Endothelial cell of umbilical vein (primary cell): ENCODE data around the gene PELI2. TPM values are rescaled to one million over a fixed set of nuclear protein-coding genes. Genes with fewer than 3 reads are reported as not detected.

Experiments used
- BruUV-seq: library from RNA; stranded (reverse); fragments of 400-500 nt; replicated peaks from 2 replicates; lab custom pipeline; 2021; lab: Mats Ljungman, UMichigan
- CTCF ChIA-PET: fragments of 300-600, 350-600 bp; sonication (Branson Sonifier 250); formaldehyde crosslinking; loops from one replicate; lab custom pipeline; 2021; ENCODE audit warnings: antibody characterized with exemption, inconsistent platforms; lab: Charles Lee
- POLR2A ChIA-PET: fragments of 300-600, 350-600 bp; sonication (Branson Sonifier 250); formaldehyde crosslinking; loops from one replicate; lab custom pipeline; 2021; ENCODE audit warnings: antibody characterized with exemption, inconsistent platforms; lab: Charles Lee
- DNase-seq: peaks from one replicate; pipeline ENCODE4 v3.0.0-alpha.2; 2011; ENCODE audit warnings: low read depth, low spot score
- FAIRE-seq: peaks from 2 replicates; lab custom pipeline; 2011; peaks lifted over from hg19 to GRCh38; lab: Jason Lieb, UNC
- H2AFZ ChIP-seq: 2 replicates; pipeline ENCODE4 v1.6.0; 2012; ENCODE audit warnings: low read depth, low read length, control low read depth, inconsistent platforms
- H3K27ac ChIP-seq: 2 replicates; pipeline ENCODE4 v1.5.1; 2011; ENCODE audit warnings: low read depth, mild to moderate bottlenecking, control low read depth, low read length, moderate library complexity; ENCODE audit not compliant: insufficient read depth
- H3K27me3 ChIP-seq, 2 experiments: 2 replicates each; pipeline versions ENCODE4 v1.6.0 to v1.6.1; 2011; ENCODE audit warnings: low read length in 2 of 2, mixed read lengths in 1 of 2; ENCODE audit not compliant: control insufficient read depth in 2 of 2, insufficient read depth in 2 of 2
- H3K36me3 ChIP-seq, 2 experiments: 2 replicates in 1 of 2; 3 replicates in 1 of 2; pipeline ENCODE4 v1.5.1; 2011; ENCODE audit warnings: low read length in 2 of 2, mild to moderate bottlenecking in 1 of 2, moderate library complexity in 1 of 2; ENCODE audit not compliant: control insufficient read depth in 2 of 2, insufficient read depth in 2 of 2; ENCODE audit errors: extremely low read depth in 1 of 2
- H3K4me1 ChIP-seq: 3 replicates; pipeline ENCODE4 v1.5.1; 2011; ENCODE audit warnings: mild to moderate bottlenecking, low read length; ENCODE audit not compliant: control insufficient read depth, insufficient read depth; ENCODE audit errors: extremely low read depth
- H3K4me2 ChIP-seq: 2 replicates; pipeline ENCODE4 v1.6.1; 2011; ENCODE audit warnings: low read length, control low read depth, mixed read lengths; ENCODE audit not compliant: insufficient read depth
- H3K4me3 ChIP-seq, 3 experiments: fragments of 200-600 bp in 1 of 3; sonication (generic), shearing (Covaris generic) in 1 of 3; replicated peaks in 1 of 3; 2 replicates each; pipeline ENCODE4 v1.5.1; 2011 to 2016; ENCODE audit warnings: control low read depth in 3 of 3, low read length in 3 of 3, mild to moderate bottlenecking in 2 of 3, inconsistent platforms in 1 of 3, low read depth in 1 of 3, moderate library complexity in 1 of 3; ENCODE audit not compliant: insufficient read depth in 1 of 3
- H3K79me2 ChIP-seq: 2 replicates; pipeline ENCODE4 v1.6.0; 2012; ENCODE audit warnings: low read length, inconsistent platforms; ENCODE audit not compliant: control insufficient read depth, insufficient read depth
- H3K9ac ChIP-seq: replicated peaks from 2 replicates; pipeline ENCODE3; 2011; ENCODE audit warnings: low read length, control low read depth; ENCODE audit not compliant: insufficient read depth; ENCODE audit errors: extremely low read depth
- H3K9me1 ChIP-seq: replicated peaks from 3 replicates; pipeline ENCODE4 v1.6.0; 2011; ENCODE audit warnings: mild to moderate bottlenecking, low read length; ENCODE audit not compliant: control insufficient read depth, insufficient read depth; ENCODE audit errors: extremely low read depth
- H3K9me3 ChIP-seq: replicated peaks from 2 replicates; pipeline ENCODE4 v1.5.1; 2012; ENCODE audit warnings: low read length, inconsistent platforms; ENCODE audit not compliant: control insufficient read depth, insufficient read depth
- H4K20me1 ChIP-seq: replicated peaks from 2 replicates; pipeline ENCODE3; 2011; ENCODE audit warnings: mild to moderate bottlenecking, low read length; ENCODE audit not compliant: control insufficient read depth, insufficient read depth; ENCODE audit errors: extremely low read depth
- CTCF ChIP-seq, 2 donors: IDR thresholded peaks; 1 replicate in 1 of 2; 2 replicates in 1 of 2; pipeline ENCODE4 v1.5.1; 2011; ENCODE audit warnings: low read length in 2 of 2, mild to moderate bottlenecking in 2 of 2, moderate library complexity in 2 of 2, control low read depth in 1 of 2, inconsistent platforms in 1 of 2, low read depth in 1 of 2; ENCODE audit not compliant: insufficient read depth in 1 of 2; ENCODE audit errors: extremely low read depth in 1 of 2
- EZH2 ChIP-seq: IDR thresholded peaks from 2 replicates; pipeline ENCODE4 v1.6.1; 2012; ENCODE audit warnings: borderline replicate concordance, low read depth, mild to moderate bottlenecking, moderate library complexity, low read length, inconsistent platforms; ENCODE audit not compliant: severe bottlenecking
- FOS ChIP-seq: IDR thresholded peaks from 2 replicates; pipeline ENCODE4 v1.6.1; 2011; ENCODE audit warnings: mild to moderate bottlenecking, low read length, moderate library complexity, borderline replicate concordance; ENCODE audit not compliant: insufficient read depth
- GATA2 ChIP-seq: IDR thresholded peaks from 2 replicates; pipeline ENCODE4 v1.7.0; 2011; ENCODE audit warnings: low read depth, mild to moderate bottlenecking, moderate library complexity, mixed read lengths, low read length; ENCODE audit not compliant: insufficient read length, insufficient read depth
- JUN ChIP-seq: IDR thresholded peaks from 2 replicates; pipeline ENCODE4 v1.6.1; 2011; ENCODE audit warnings: borderline replicate concordance, low read depth; ENCODE audit not compliant: insufficient read length, insufficient read depth
- MAX ChIP-seq: IDR thresholded peaks from 2 replicates; pipeline ENCODE4 v1.6.1; 2011; ENCODE audit not compliant: insufficient read depth, insufficient read length
- MYC ChIP-seq: IDR thresholded peaks from one replicate; pipeline ENCODE4 v1.6.1; 2011; ENCODE audit warnings: mild to moderate bottlenecking, low read depth, low read length
- POLR2A ChIP-seq: IDR thresholded peaks from 2 replicates; pipeline ENCODE4 v1.6.1; 2012; ENCODE audit warnings: low read depth, mild to moderate bottlenecking, control low read depth, low read length
- POLR2AphosphoS5 ChIP-seq: IDR thresholded peaks from 2 replicates; pipeline ENCODE4 v1.6.1; 2012; ENCODE audit warnings: low read depth, mild to moderate bottlenecking, control low read depth, low read length, moderate library complexity; ENCODE audit not compliant: insufficient read depth
- dilution Hi-C: fragments of 300-500 bp; cut with MboI; formaldehyde crosslinking; loops from one replicate; pipeline ENCODE4 v1.15.0; 2019; ENCODE audit warnings: low sequenced_read_pairs; ENCODE audit not compliant: extremely low pct_ligation_motif_present
- intact Hi-C: fragments of 100-400 bp; cut with micrococcal nuclease; formaldehyde crosslinking; loops from one replicate; pipeline ENCODE4 v1.10.0; 2022
- polyA plus RNA-seq, 4 experiments: library from polyadenylated mRNA; depleted of rRNA in 3 of 4; stranded (reverse) in 3 of 4; unstranded in 1 of 4; fragments of >200 nt; gene quantifications; 2 replicates each; pipeline versions ENCODE4 v1.2.1 to v1.2.3, GENCODE V29; 2011 to 2012; ENCODE audit warnings: missing spikeins in 1 of 4
- total RNA-seq: library from RNA; stranded (reverse); gene quantifications from 2 replicates; pipeline ENCODE4 v1.2.3, GENCODE V29; 2021

The PELI2 gene
- total and polyA plus RNA-seq, 2 donors (not counting 3 experiments of a cell fraction or from before 2014, with no cell fraction given), result 11.5 to 13.0 TPM

GRCh38 chr14:56276108-56276507 is 157.9 kb downstream of the PELI2 start:
- BruUV-seq, result no TSS peak
- H3K9me1 ChIP-seq, result no peaks in the 10 kb centered on the region
- no peak overlapping the region for H2AFZ ChIP-seq
- dilution Hi-C loops (no loop called here), intact Hi-C loops (loop anchor here (5.0 kb wide), 1 partner anchor 136 kb away; no protein-coding TSS in a partner anchor)
- no peaks in the 10 kb centered on the region for H4K20me1 ChIP-seq
- H3K4me3 ChIP-seq, result no peak overlapping the region
- H3K79me2 ChIP-seq, result no peaks in the 10 kb centered on the region
- ChIA-PET POLR2A (no interaction called here), CTCF (interaction anchor here (4.3 kb wide), 1 partner anchor 64 kb away, joined by 20 read pairs; no protein-coding TSS in a partner anchor)
- peaks cover 29% of the 10 kb centered on the region for H3K4me1 ChIP-seq
- DNase-seq (no peak), FAIRE-seq (no peak)
- no peak for TF ChIP-seq GATA2
- no peak for TF ChIP-seq EZH2
- no peak for TF ChIP-seq MYC
- TF ChIP-seq POLR2A, result no peak
- no peak for TF ChIP-seq CTCF (IDR thresholded peaks at IDR 0.05; ENCODE audit: extremely low read depth in 1 of 2, insufficient read depth in 1 of 2, low read depth in 1 of 2, low read length in 2 of 2)
- TF ChIP-seq FOS, result no peak
- TF ChIP-seq POLR2AphosphoS5, result no peak
- TF ChIP-seq JUN, result no peak
- no peak for TF ChIP-seq MAX
- H3K4me2 ChIP-seq, result no peak overlapping the region
- no peaks in the 10 kb centered on the region for H3K36me3 ChIP-seq
- no peaks in the 10 kb centered on the region for H3K27me3 ChIP-seq
- H3K9me3 ChIP-seq, result no peaks in the 10 kb centered on the region
- no peak overlapping the region for H3K27ac ChIP-seq
- H3K9ac ChIP-seq, result no peak overlapping the region
